GM10266 (cell line): ENCODE measurements around the gene TRAK2.

ENCODE experiments used
- DNase-seq: peaks from one replicate; pipeline ENCODE4 v3.0.0; 2012; ENCODE audit errors: extremely low spot score
- CTCF ChIP-seq: IDR thresholded peaks from 2 replicates; pipeline ENCODE4 v1.5.1; 2012; ENCODE audit warnings: mild to moderate bottlenecking, low read depth; ENCODE audit not compliant: control insufficient read depth, insufficient read depth; ENCODE audit errors: missing control alignments

TRAK2 gene

DNA sequence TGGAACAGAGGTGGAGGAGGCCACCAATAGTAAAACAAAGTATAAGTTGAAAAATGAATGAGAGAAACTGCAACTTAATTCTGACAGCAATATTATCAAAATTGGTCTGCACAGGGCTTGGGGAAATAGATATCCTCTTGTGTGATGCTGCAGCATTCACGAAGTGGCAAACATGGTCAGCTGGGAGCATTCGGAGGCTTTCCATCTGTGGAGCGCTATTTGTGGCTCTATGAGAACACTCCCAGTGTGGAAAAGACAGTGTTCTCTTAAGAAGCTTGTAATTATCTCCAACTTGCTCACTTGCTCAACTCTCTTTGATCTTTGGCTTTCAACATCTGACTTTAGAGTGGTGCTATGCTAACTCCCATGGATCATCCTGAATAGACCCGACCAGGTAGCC is 91.0 kb downstream of the TRAK2 start:
- no peak for TF ChIP-seq CTCF
- no peak for DNase-seq

DNA sequence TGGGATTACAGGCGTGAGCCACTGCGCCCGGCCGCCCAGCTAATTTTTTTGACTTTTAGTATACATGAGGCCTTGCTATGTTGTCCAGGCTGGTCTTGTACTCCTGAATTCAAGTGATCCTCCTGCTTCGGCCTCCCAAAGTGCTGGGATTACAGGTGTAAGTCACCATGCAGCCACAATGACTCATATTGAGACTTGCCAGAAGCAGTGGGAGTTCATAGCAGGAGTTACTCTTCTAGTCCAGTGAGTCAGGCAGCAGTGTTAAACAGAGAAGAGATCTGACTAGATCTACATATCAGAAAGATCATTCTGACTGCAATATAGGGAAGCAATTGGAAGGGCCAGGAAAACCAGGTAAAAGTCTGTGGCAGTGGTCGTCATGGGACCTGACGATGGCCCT is 92.6 kb downstream of the TRAK2 start:
- no peak for DNase-seq

DNA sequence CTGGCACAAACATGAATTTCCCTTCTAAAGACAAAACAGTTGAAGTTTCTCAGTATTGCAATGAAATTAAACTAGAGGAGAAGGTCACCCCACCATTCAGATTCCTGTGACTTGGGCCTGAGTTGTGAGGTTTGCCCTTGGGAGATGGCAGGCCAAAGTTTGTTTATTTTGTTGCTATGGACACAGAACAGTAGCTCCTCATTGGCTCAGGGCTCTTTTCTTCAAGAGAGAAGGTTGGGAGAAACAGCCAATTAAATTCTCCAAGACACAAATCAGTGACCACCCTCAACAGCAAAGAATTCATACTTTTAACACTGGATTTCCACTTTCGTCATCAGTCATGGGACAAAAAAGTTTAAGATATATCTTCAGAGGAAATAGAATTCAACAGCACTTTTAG is 94.0 kb downstream of the TRAK2 start, which contains the start of gene FLACC1:
TSS of gene FLACC1 (minus strand) at position 125 of the 400 bp plus-strand sequence. CDS start 5,941 bp downstream, outside the sequence.
- TF ChIP-seq CTCF = no peak
- no peak for DNase-seq

More for the DNA sequence above, 92.6 kb downstream of the TRAK2 start:
- no peak for TF ChIP-seq CTCF

DNA sequence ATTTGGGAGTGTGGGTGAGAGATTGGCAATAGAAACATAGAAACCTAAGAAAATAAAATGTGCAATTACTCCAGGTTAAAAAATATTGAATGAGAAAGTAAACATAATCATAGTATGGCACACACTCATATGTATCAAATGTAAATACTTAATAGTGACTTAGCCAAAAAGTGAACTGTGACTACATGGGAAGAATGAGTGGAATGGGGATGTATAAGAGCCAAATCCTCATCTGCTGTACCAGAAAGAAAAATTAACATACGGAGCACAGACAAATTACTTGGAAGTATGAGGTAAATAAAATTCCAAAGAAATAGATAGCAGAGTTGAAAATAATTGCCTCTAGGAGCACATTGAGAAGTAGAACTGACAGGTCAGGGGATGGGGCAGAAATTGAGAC is 98.1 kb downstream of the TRAK2 start:
- DNase-seq = no peak

GRCh38 chr2:201350879-201351278 is 100.4 kb downstream of the TRAK2 start:
- no peak for DNase-seq
- no peak for TF ChIP-seq CTCF

More for the DNA sequence above, 98.1 kb downstream of the TRAK2 start:
- TF ChIP-seq CTCF = no peak

DNA sequence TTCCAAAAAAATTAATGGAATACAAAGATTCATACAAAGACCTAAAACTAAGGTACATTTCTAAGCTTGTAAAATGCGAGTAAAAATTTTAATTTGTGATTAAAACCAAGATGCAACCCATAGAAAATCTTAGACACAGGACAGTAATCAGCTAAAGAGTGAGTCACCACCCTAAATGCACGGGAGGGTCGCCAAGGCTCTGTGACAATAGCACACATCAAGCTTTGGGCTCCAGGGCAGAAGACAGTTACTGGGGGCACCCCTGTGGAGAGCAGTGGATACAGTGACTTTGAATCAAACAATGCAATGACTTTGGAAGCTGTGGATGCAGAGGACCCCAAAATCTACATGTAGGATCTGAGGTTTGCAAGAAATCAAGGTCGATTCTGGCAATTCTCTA is 101.7 kb downstream of the TRAK2 start:
- no peak for DNase-seq
- TF ChIP-seq CTCF = no peak

DNA sequence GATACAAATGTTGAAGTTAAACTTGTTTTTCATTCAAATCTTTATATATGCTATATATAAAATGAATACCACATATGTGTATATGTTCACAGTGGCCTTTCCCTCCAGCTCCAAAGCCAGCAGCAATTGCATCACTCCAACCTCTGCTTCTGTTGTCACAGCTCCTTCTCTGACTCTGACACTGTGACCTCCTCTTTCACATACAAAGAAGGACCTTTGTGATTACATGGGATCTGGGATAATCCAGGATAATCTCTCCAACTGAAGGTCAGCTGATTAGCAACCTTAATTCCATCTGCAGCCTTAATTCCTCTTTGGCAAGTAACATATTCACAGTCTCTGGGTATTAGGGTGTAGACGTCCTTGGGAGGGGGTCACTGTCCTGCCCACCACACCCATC is 102.5 kb downstream of the TRAK2 start:
- no peak for DNase-seq
- TF ChIP-seq CTCF = no peak
